ENCODE results near the gene RNF8. TPM values are rescaled to one million over a fixed set of nuclear protein-coding genes. Genes with fewer than 3 reads are reported as not detected.

Gene RNF8
- total and polyA plus RNA-seq, 7 donors, result 9.4 to 28.5 (median 12.7) TPM

GRCh38 chr6:37316071-37316470, 37.7 kb upstream of the RNF8 start:
- WGBS, 3 donors, result 92 to 96% (median 94%) methylated on average over 7 of the region's 7 CpGs
- no peaks in the 10 kb centered on the region for H3K27me3 ChIP-seq (ENCODE audit: insufficient read depth in 3 of 3, low read length in 2 of 3)
- ATAC-seq, result no peak

GRCh38 chr6:37317312-37318038, 36.3 kb upstream of the RNF8 start:
- Histone ChIP-seq H3K36me3 (ENCODE audit: insufficient read depth in 1 of 2, low read depth in 1 of 2) (peaks cover 3 to 100% of the 10 kb centered on the region in 2 donors), H3K27ac (no peak overlapping the region), H3K27me3 (ENCODE audit: insufficient read depth in 3 of 3, low read length in 2 of 3) (no peaks in the 10 kb centered on the region), H3K9me3 (no peaks in the 10 kb centered on the region), H3K4me1 (no peaks in the 10 kb centered on the region), H3K4me3 (no peak overlapping the region)
- TF ChIP-seq CTCF (IDR thresholded peaks at IDR 0.05), result no peak
- intact Hi-C loops (cut with DNase I), result no loop called here
- ATAC-seq (no peak), DNase-seq (no peak)
- 91 to 93% (median 92%) methylated on average over 5 of the region's 5 CpGs for WGBS, 3 donors

More at GRCh38 chr6:37316071-37316470, 37.7 kb upstream of the RNF8 start:
- intact Hi-C loops (cut with DNase I), result no loop called here
- H3K36me3 ChIP-seq (ENCODE audit: insufficient read depth in 1 of 2, low read depth in 1 of 2), result peaks cover 3 to 89% of the 10 kb centered on the region in 2 donors
- H3K4me1 ChIP-seq, result no peaks in the 10 kb centered on the region
- no peak for DNase-seq
- H3K27ac ChIP-seq, result no peak overlapping the region
- no peaks in the 10 kb centered on the region for H3K9me3 ChIP-seq
- H3K4me3 ChIP-seq, result no peak overlapping the region
- TF ChIP-seq CTCF (IDR thresholded peaks at IDR 0.05), result no peak

GRCh38 chr6:37319156-37319555, 34.6 kb upstream of the RNF8 start:
- 75 to 84% (median 78%) methylated on average over 3 of the region's 3 CpGs for WGBS, 3 donors

GRCh38 chr6:37319856-37320480, 33.8 kb upstream of the RNF8 start:
- H3K27ac ChIP-seq, result no peak overlapping the region
- intact Hi-C loops (cut with DNase I), result loop anchor here (5.0 kb wide), 1 partner anchor 372 kb away; no protein-coding TSS in a partner anchor

More at GRCh38 chr6:37319156-37319555, 34.6 kb upstream of the RNF8 start:
- no peak overlapping the region for H3K27ac ChIP-seq
- peaks cover 0 to 93% of the 10 kb centered on the region in 2 donors for H3K36me3 ChIP-seq (ENCODE audit: insufficient read depth in 1 of 2, low read depth in 1 of 2)
- no peak for TF ChIP-seq CTCF (IDR thresholded peaks at IDR 0.05)
- H3K9me3 ChIP-seq, result no peaks in the 10 kb centered on the region
- intact Hi-C loops (cut with DNase I), result no loop called here
- H3K4me3 ChIP-seq, result no peak overlapping the region
- H3K4me1 ChIP-seq, result peaks cover 4% of the 10 kb centered on the region
- ATAC-seq, result no peak
- H3K27me3 ChIP-seq (ENCODE audit: insufficient read depth in 3 of 3, low read length in 2 of 3), result no peaks in the 10 kb centered on the region
- DNase-seq, result no peak

More at GRCh38 chr6:37319856-37320480, 33.8 kb upstream of the RNF8 start:
- no peak for TF ChIP-seq CTCF (IDR thresholded peaks at IDR 0.05)
- H3K4me1 ChIP-seq, result peaks cover 5% of the 10 kb centered on the region
- no peaks in the 10 kb centered on the region for H3K9me3 ChIP-seq
- no peak overlapping the region for H3K4me3 ChIP-seq
- peaks cover 0 to 88% of the 10 kb centered on the region in 2 donors for H3K36me3 ChIP-seq (ENCODE audit: insufficient read depth in 1 of 2, low read depth in 1 of 2)
- ATAC-seq (no peak), DNase-seq (no peak)
- WGBS, 3 donors, result 89 to 94% (median 93%) methylated on average over 4 of the region's 4 CpGs
- H3K27me3 ChIP-seq (ENCODE audit: insufficient read depth in 3 of 3, low read length in 2 of 3), result no peaks in the 10 kb centered on the region

All from psoas muscle (tissue), 8 donors.